Diencephalon (tissue), 1 donor: ENCODE measurements around the gene COX8C. TPM values are rescaled to one million over a fixed set of nuclear protein-coding genes. Genes with fewer than 3 reads are reported as not detected.

Source experiments
- small RNA-seq: library from RNA; depleted of rRNA; stranded (forward); fragments of <200 nt; gene quantifications from one replicate; pipeline ENCODE3, GENCODE V24; 2014
- total RNA-seq: library from RNA; depleted of rRNA; stranded (reverse); fragments of >200 nt; gene quantifications from one replicate; pipeline ENCODE4 v1.2.3, GENCODE V29; 2014

The COX8C gene
- not detected for total RNA-seq

GRCh38 chr14:93346926-93347721 lies at the start of gene COX8C:
Gene COX8C, plus strand, starts transcription at chr14:93347182. Its CDS starts 87 bp downstream, at chr14:93347269.

GRCh38 chr14:93332853-93333630 lies 13.9 kb upstream of the COX8C start, which contains the start of gene BTBD7:
Gene BTBD7, minus strand, starts transcription at chr14:93333036. Its CDS starts 36,985 bp downstream, at chr14:93296051.

Small RNA genes within 50 kb of the gene (small RNA-seq; reads per million reads assigned to genes)
- not detected for gene RF00019

Other genes with a start within 250 kb of the COX8C start
- gene ITPK1, start 231.3 kb upstream of the COX8C start, total RNA-seq = 33.7 TPM
- gene MOAP1, start 162.3 kb upstream of the COX8C start, total RNA-seq = 126 TPM
- gene LYSET, start 161.9 kb upstream of the COX8C start, total RNA-seq = 17.5 TPM
- gene GON7, start 140.1 kb upstream of the COX8C start, total RNA-seq = 15.5 TPM
- 50.7 TPM for gene UBR7, start 139.9 kb upstream of the COX8C start, total RNA-seq
- 64.6 TPM for gene BTBD7, start 14.1 kb upstream of the COX8C start, total RNA-seq
- 41.3 TPM for gene UNC79, start 83.8 kb downstream of the COX8C start, total RNA-seq